Coronary artery (tissue), 2 donors: ENCODE results near the gene TSPAN9.

Experiments
- DNase-seq: peaks from one replicate; pipeline ENCODE4 v3.0.0-alpha.2; 2017; ENCODE audit warnings: low spot score
- H3K27ac ChIP-seq, 2 donors: fragments of 200-600 bp; sonication (generic); one replicate each; pipeline ENCODE4 v1.5.1; 2016 to 2019
- H3K4me3 ChIP-seq: fragments of 200-600 bp; sonication (generic); 2 replicates; pipeline ENCODE4 v1.5.1; 2016; ENCODE audit warnings: mild to moderate bottlenecking, moderate library complexity
- TF ChIP-seq, protein P1 (sequence below): fragments of 200-600 bp; sonication (generic); IDR thresholded peaks from one replicate; pipeline ENCODE4 v1.5.1; 2019; ENCODE audit warnings: antibody characterized with exemption

TSPAN9 gene

GRCh38 chr12:3222979-3223378 lies 145.8 kb downstream of the TSPAN9 start:
- DNase-seq: no peak
- TF ChIP-seq, protein P1, sequence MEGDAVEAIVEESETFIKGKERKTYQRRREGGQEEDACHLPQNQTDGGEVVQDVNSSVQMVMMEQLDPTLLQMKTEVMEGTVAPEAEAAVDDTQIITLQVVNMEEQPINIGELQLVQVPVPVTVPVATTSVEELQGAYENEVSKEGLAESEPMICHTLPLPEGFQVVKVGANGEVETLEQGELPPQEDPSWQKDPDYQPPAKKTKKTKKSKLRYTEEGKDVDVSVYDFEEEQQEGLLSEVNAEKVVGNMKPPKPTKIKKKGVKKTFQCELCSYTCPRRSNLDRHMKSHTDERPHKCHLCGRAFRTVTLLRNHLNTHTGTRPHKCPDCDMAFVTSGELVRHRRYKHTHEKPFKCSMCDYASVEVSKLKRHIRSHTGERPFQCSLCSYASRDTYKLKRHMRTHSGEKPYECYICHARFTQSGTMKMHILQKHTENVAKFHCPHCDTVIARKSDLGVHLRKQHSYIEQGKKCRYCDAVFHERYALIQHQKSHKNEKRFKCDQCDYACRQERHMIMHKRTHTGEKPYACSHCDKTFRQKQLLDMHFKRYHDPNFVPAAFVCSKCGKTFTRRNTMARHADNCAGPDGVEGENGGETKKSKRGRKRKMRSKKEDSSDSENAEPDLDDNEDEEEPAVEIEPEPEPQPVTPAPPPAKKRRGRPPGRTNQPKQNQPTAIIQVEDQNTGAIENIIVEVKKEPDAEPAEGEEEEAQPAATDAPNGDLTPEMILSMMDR: no peak
- H3K4me3 ChIP-seq: no peak overlapping the region
- no peak overlapping the region for H3K27ac ChIP-seq

- TF ChIP-seq, protein P1: no peak
- Histone ChIP-seq H3K4me3 (no peak overlapping the region), H3K27ac (no peak overlapping the region)
- DNase-seq: no peak
Observed at GRCh38 chr12:3223601-3224529, 146.7 kb downstream of the TSPAN9 start.

- TF ChIP-seq, protein P1: no peak
- no peak overlapping the region for H3K27ac ChIP-seq
- no peak for DNase-seq
- H3K4me3 ChIP-seq: no peak overlapping the region
Observed at GRCh38 chr12:3224530-3224903, 147.3 kb downstream of the TSPAN9 start.

DNA sequence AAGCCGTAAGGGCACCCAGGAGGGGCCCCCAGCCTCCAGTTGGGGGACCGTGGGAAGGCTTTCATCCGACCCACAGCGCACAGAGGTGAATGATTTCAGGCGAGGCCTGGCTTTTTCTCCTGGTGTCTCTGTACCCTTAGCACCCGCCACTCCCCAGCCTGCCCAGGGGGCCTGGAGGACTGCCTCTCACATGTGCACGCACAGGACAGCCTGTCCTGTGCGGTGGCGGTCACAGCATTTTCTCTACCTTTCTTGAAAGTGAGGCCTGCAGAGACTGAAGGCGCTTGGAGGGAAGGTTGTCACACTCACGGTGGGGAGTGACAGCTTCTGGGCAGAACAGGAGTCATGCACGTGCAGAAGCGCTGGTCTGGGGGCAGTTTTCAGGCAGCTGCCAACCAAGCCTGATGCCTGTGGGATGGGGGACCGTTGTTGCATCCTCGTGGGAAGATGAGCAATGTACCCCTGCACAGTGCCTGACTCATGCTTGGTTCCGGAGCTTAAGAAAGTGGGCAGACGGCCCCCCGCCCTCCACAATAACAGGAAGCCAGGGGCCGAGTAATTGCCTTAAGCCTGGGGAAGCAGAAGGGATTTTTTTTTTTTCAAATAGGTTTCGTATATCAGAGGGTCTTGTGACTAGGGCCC lies 148.1 kb downstream of the TSPAN9 start:
- no peak overlapping the region for H3K27ac ChIP-seq
- H3K4me3 ChIP-seq: no peak overlapping the region
- TF ChIP-seq, protein P1: no peak
- DNase-seq: no peak

- H3K27ac ChIP-seq: no peak overlapping the region
- TF ChIP-seq, protein P1: no peak
- no peak for DNase-seq
- H3K4me3 ChIP-seq: no peak overlapping the region
Observed at GRCh38 chr12:3225796-3226180, 148.6 kb downstream of the TSPAN9 start.

DNA sequence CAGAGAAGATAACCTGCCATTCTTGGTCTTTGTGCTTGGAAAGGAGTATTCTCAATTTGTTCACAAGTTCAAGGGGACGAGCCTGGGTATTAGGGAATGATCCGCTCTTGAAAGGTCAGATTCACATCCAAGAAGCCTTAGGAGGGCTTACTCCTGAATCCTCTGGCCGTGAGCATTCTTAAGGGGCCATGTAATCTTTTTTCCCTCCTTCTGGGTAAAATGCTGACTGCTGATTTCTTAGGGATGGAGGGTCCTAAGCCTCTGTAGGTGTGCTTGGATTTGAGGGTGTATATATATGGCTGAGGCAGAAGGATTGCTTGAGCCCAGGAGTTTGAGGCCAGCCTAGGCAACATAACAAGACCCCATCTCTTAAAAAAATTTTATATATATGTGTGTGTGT lies 149.1 kb downstream of the TSPAN9 start:
- Histone ChIP-seq H3K27ac (no peak overlapping the region), H3K4me3 (no peak overlapping the region)
- TF ChIP-seq, protein P1: no peak
- DNase-seq: no peak
